HG03575 (cell line): ENCODE measurements around the gene TAS1R1.

Experiments used
- ATAC-seq: cut with Tn5 transposase; IDR thresholded peaks from one replicate; pipeline ENCODE4 v1.9.1; 2021; ENCODE audit not compliant: unreplicated experiment, insufficient number of reproducible peaks, low FRiP score; ENCODE audit errors: extremely low read depth

TAS1R1 gene

DNA sequence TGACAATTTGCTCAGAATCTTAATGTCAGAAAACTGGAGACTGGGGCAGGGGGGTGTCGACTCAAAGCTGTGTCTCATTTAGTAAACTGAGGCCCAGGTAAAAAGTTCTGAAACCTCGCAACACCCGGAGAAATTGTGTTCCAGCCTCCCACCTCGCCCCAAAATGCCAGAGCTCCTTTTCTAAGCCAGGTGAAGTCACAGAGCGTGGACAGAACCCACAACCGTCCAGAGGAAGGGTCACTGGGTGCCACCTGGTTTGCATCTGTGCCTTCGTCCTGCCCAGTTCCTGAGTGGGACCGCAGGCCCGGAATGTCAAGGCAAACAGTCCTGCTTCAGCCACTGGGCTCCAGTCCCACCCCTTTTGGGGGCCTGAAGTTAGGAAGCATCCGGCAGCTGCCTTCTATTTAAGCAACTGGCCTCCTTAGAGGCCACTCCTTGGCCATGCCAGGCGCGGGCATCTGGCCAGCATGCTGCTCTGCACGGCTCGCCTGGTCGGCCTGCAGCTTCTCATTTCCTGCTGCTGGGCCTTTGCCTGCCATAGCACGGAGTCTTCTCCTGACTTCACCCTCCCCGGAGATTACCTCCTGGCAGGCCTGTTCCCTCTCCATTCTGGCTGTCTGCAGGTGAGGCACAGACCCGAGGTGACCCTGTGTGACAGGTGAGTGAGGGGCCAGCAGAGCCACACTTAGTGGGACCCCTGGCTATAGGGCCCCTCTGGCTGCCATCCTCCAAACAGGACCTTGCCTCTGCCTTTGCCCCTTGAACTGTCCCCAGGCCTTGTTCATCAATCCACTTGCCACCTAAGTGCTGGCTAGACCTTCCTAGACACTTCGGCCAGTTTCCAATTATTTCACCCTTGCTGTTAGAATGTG, at the start of gene TAS1R1:
TSS of gene TAS1R1 (plus strand) at position 401 of the 872 bp plus-strand sequence. CDS start at position 468, 67 bp downstream.
- ATAC-seq = no peak

DNA sequence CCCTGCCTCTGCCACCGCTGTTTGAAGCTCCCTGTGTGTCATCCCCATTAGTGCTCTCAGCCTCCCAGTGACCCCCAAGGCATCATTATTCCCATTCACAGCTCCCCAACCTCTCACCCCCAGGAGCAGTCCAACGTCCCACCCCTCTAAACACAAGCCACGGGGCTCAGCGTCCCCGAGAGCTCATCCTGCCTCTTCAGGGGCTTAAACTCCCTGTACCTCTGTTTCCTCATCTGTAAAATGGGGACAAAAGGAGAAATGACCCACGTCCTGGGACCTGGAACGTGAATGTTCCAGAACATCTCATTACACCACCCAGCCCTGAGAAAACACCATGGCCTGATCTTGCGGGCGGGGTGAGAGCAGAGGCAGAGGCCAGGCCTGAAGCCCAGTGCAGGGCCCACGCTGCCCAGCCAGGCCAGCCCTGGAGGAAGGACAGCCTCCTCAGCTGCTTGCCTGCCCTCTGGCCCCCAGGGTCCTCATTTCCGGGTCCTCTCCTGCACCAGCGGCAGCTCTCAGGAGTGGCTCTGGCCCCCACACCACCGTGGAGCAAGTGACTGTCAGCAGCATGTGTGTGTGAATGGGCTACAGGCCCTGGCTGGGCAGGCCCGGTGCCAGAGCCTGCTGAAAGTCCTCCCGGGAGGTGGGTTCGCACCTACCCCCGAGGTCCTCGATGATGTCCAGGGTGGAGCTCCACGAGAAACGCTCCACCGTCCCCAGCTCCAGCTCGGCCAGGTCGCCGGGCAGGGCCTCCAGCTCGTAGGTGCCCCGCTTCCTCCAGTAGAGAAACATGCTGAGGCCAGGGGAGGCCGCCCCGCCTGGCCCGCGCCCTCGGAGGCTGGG, 49.5 kb upstream of the TAS1R1 start:
- ATAC-seq = no peak

DNA sequence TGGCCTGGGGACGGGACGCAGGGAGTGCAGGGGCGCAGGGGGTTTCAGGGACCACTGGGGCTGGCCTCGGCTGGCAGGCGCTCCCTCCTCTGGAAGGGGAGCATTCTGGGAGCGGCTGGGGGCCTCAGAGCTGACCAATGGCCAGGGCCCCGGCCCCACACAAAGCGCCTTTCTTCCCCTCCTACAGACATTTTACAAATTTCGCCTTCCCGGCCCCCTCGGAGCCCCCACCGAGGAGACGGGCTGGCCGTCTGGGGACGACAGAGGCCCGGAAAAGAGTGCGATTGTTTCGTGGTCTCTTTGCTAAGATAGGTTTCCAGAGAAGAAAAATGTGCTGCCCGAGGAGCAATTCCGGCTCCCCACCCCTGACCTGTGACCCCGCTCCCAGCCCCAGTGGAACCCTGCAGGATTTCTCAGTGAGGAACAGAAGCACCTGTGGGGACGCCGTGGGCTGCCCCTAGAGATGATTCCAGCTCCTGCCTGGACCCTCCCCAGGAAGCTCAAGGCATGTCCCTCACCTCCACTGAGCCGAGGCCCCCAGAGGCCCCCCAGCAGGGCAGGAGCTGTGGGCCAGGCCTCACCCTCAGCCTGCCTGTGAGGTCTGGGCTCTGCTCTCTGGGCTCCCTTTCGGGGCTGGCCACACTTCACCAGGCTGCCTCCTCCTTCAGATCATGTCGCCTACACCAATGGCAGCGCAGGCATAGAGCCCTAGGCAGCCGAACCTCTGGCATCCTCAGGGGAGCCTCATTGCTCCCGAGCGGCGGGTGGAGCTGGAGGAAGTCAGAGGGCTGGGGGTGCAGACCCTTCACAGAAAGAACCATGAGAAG, 48.7 kb upstream of the TAS1R1 start:
- no peak for ATAC-seq

DNA sequence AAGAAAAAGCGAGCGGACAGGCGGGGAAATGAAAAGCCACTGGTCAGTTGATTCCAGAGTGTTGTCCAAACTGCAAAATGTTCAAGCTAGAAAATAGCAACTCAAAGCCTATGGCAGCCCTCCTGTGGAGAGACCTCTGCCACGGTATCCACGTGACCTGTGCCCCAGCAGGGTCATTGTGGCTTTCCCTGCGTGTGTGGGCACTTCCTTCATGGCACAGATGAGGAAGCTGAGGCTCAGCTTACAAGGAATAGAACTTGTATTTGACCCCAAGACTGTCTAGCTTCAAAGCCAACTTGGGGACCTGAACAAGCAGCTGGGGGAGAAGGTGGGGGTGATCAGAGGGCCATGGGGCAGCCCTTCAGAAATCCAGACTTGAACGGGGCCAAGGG, 48.1 kb upstream of the TAS1R1 start:
- ATAC-seq = no peak

DNA sequence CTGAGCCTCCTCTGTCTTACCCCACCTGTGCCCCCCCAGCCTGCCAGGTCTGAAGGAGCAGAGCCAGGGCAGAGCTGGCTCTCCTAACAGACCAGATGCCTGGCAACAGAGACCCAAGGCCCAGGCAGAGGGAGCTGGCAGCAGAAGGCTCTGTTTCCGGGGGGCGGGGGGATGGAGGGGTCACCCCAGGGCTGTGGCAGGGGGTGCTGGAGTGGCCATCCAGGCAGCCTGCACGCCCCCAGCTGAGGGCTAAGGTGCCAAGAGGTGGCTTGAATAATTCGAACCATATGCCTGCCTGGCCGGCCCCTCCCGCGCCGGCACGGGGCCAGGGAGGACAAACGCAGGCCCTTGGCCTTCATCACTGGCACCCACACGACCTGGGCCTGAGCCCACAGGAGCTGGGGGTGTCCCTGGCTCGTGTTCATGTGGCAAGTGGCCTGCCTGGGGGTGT, 47.6 kb upstream of the TAS1R1 start:
- ATAC-seq = no peak

DNA sequence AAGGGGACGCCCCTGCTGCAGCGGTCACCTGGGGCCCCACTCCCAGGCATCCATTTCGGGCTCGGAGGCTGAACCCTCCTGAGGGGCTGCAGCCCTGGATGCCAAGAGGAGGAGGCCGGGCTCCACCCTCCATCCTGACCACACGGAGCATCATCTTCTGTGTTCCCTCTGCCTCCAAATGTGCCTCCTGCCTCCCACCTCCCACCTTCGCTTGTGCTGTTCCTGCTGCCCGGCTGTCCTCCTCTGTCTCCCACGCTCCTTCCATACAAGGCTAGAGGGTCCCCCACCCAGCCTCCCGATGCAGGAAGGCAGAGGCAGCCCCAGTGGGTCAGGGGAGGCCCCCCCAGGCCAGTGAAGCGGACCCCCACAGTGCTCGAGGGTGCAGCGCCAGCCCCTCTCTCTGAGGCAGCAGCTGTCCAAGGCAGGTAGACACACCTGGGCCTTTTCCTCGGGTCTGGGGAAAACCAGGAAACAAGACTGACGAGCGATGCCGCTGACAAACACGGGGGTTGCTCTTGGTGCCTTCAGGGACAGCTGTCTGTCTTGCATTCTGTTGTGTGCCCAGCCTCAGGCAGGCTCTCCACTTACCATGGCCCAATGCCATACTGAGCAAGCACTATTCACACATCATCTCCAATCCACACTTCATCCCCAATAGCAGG, 46.8 kb upstream of the TAS1R1 start:
- no peak for ATAC-seq

DNA sequence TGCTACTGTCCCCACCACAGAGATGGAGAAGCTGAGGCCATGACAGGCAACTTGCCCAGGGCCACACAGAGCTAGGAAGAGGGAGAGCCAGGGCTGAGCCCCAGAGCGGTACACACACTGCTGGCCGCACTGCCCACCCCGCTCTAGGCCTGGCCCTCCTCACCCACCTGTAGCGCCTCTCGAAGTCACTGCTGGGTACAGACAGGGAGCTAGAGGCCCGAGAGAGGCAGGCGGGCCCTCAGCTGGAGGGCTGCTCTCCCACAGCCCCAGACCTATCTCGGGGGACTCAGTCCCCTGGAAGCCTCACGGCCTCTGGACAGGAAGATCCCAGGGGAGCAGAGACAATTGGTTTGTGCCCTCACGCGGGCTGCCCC, 46.3 kb upstream of the TAS1R1 start:
- no peak for ATAC-seq

DNA sequence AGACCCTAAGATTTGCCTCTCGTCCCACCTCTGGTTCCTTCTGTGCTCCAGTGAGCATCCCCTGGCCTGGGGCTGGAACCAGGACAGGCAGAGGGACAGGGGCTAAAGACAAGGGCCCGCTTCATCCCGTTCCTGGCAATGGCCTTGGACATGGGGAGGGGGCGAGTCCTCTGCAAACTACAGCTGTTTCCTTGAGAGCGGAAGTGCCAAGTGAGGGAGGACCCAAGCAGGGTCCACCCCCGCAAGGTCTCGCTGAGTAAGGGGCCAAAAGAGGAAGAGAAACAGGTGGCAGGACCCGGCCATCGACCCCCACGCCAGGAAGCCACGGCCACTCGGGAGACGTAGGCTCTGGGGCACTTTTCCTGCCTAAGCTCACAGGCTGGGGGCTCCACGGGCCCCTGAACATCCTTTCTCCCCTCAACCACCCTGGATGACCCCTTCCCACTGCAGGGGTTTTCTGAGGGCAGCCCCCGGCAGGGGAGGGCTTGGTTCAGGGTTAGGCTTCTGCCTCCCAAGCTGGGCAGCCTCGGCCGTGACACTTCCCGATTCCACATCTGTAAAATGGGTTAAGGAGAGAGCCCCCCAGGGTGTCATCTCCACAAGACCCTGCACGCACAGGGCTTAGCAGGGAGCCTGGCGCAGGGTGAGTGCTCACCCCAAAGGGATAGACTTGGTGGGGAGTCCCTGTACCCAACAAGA, 45.7 kb upstream of the TAS1R1 start:
- ATAC-seq = no peak

DNA sequence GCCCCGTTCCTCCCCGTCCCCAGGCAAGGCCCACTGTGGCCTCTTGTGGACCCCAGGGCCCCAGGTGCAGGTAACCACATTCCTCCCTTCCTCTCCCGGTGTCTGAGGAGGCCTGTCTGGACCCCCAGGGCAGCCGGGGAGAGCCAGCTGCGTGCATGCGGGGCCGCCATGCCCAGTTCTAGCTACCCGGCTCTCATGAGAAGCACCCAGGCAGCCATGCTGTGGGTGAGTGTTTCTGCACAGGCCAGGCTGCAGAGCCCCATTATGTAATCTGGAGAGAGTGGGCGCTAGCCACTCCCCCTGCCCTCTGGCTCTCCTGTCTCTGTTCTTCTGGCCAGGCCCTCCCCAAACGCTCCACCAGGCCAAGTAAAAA, 45.2 kb upstream of the TAS1R1 start:
- ATAC-seq = no peak

DNA sequence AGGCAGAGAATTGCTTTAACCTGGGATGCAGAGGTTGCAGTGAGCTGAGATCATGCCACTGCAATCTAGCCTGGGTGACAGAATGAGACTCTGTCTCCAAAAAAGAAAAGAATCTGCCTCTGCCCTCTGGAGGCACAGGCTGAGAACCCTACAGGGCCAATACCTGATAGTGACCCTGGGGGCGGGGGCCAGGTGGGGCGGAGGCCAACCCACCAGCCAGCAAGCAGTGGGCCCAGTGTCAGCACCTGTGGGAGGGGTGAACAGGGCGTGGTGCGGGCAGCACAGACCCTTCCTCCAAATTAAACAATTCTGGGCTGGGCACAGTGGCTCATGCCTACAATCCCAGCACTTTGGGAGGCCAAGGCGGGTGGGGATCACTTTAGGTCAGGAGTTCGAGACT, 44.6 kb upstream of the TAS1R1 start:
- ATAC-seq = no peak

DNA sequence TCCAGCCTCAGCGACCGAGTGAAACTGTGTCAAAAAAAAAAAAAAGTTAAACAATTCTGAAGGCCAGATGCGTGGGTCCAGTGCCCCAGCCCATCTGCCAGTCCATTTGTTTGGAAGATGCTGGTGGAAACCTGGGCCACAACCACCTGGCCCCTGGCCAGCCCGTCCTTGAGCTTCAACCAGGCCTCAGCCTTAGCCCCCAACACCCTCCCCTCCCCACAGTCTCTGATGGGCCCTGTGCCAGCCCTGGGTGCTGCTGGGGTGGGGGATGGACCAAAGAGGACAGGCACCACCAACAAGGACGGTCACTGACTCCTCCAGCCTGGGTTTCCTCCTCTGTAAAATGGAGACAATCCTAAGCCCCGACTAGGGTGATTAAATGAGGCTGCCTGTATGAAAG, 44.1 kb upstream of the TAS1R1 start:
- no peak for ATAC-seq

DNA sequence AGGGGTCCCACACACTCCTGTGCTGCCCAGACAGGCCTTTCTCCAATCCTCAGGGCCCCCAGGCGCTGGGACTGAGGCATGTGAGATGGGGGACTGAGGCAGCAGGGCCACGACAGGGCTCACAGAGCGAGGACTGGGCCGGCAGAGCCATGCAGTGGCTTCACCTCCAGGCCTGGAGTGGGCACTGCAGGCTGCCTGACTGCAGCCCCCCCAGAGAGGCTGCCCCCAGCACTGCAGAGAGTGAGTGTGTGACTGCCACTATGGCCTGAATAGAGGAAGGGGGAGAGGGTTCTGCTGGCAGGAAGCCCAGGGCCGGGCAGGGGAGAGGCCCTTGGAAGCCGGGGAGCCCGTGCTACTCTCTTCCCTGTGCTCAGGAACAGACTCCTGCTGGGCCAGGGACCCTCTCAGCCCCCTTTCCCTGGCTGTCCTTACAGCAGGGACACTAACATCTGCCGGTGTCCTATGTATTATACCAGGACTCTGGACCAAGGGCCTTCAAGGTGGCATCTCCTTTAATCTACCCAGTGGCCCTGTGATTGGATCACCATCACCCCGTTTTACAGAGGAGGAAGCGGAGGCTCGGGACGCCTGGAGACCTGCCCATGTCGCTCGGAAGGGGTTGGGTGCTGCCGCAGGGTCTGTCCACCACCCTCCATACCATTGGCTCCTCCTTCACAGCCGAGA, 43.4 kb upstream of the TAS1R1 start:
- no peak for ATAC-seq

DNA sequence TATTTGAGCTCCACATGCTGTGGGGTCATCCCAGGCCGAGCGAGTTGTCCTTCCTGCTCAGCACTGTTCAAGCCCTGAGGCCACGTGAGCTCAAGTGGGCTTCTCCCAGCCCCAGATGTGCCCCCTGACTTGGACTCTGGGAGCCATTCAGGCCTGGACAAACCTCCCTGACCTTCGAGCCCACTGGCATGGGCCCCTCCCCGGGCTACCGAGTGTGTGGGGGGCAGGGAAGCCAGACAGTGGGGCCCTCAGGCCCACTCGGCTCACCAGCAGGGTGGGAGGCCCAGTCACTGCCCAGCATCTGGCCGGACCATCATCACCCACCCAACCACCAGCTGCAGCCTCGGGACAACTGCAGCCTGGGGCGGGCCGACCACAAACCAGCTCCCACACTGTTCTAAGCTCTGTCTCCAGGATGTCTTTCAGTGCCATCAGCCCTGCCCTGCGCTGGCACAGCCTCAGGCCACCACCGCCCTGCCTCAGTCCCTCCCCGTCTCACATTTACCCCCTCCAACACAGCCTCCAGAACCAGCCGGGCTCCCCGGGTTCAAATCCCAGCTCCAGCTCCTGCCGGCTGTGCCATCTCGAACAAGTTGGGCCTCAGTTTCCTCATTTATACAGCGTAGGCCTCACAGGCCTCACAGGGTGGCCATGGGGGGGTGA, 42.7 kb upstream of the TAS1R1 start:
- no peak for ATAC-seq

DNA sequence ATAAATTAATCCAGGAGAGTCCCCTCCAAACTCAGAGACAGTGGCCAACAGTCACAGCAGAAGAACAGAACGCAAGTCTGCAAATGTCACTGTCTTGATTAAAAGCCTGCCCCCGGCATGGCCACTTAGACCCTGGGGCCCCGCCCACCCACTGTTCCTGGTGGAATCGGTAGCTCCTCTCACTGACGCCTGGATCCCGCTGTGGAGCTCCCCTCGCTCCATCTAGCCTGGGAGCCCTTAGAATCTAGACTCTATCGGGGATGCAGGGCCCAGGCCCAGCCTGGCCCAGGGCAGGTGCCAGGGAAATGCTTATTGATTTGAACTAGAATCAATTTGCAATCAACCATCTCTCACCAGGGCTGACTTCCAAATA, 42.2 kb upstream of the TAS1R1 start:
- no peak for ATAC-seq

DNA sequence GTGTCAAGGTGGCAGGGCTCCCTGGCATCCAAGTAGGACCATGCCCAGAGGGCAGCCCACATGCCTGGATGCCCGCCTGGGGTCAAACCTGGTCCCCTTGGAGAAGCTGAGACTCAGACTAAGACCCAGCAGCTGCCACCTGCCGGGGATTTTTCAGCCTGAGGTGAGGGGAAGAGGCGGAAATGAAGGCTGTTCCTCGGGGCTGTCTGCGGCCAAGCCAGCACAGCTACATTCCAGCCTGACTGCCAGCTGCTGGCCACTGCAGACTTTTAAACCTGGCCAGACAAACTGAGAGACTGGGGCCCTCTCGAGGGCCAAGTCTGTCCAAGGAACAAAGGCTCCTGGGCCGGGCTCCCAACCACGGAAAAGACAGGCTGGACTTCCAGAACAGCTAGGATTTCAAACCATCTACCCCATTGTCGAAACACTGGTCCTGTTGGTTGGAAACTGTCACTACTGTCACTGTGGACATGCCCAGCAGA, 41.7 kb upstream of the TAS1R1 start:
- no peak for ATAC-seq

DNA sequence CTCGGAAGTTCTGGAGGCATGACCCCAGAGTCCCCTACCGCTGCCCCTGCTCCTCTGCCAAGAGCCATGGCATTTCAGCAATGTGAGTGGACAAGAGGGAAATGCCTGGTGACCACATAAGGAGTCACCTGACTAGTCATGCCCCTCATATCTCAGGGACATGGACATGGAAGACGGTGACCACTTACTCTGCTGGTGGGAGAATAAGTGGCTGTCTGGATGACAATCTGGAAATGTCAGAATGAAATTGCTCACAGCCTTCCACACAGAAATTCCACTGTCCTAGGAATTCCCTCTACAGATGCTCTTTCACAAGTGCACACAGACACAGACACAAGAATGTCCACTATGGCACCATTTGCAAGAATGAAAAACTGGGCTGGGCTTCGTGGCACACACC, 39.3 kb upstream of the TAS1R1 start:
- no peak for ATAC-seq

DNA sequence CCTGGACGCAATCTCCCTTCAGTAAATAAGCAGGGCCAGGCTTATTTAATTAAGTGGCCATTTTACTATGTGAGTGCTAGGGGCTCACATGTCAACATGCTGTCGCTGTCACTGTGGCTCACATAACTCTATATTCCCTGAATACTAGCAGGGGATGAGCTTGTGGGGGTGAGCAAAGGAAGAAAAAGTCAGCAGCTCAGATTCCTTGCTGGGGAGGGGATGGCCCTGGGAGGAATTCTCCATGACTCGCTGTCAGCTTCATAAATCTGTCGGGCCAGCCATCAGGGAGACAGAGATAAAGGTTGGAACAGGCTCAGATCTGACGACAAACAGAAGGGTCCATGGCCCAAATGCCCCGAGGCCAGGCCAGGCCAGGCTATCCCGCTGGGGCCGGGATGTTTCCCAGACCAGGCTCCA, 37.7 kb upstream of the TAS1R1 start:
- no peak for ATAC-seq
